PC-3 (cell line): ENCODE results near the gene IGSF3.
"Not testable (repeated sequence)": the region's sequence is repeated elsewhere in the genome, so short reads cannot be mapped to it uniquely, and the experiment has no call there.

Experiments
- EZH2 ChIP-seq: fragments of 300-600 bp; sonication (generic); IDR thresholded peaks from one replicate; pipeline ENCODE4 v1.6.1; 2017; ENCODE audit warnings: antibody characterized with exemption, mild to moderate bottlenecking, low read length; ENCODE audit not compliant: unreplicated experiment
- EZH2phosphoT487 ChIP-seq: fragments of 300-600 bp; sonication (generic); IDR thresholded peaks from 2 replicates; pipeline ENCODE4 v1.6.1; 2018; ENCODE audit warnings: mild to moderate bottlenecking, antibody characterized with exemption, low read length, borderline replicate concordance
- TF ChIP-seq, protein P1 (sequence below): fragments of 300-600 bp; sonication (generic); conservative IDR thresholded peaks from 2 replicates; pipeline ENCODE4 v1.5.1; 2017; ENCODE audit warnings: antibody characterized with exemption, low read depth, mild to moderate bottlenecking, low read length

GRCh38 chr1:116613825-116614224 is 53.7 kb downstream of the IGSF3 start:
- TF ChIP-seq, protein P1, sequence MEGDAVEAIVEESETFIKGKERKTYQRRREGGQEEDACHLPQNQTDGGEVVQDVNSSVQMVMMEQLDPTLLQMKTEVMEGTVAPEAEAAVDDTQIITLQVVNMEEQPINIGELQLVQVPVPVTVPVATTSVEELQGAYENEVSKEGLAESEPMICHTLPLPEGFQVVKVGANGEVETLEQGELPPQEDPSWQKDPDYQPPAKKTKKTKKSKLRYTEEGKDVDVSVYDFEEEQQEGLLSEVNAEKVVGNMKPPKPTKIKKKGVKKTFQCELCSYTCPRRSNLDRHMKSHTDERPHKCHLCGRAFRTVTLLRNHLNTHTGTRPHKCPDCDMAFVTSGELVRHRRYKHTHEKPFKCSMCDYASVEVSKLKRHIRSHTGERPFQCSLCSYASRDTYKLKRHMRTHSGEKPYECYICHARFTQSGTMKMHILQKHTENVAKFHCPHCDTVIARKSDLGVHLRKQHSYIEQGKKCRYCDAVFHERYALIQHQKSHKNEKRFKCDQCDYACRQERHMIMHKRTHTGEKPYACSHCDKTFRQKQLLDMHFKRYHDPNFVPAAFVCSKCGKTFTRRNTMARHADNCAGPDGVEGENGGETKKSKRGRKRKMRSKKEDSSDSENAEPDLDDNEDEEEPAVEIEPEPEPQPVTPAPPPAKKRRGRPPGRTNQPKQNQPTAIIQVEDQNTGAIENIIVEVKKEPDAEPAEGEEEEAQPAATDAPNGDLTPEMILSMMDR: not testable (repeated sequence)
- not testable (repeated sequence) for TF ChIP-seq EZH2, EZH2phosphoT487
